Caco-2 (cell line): Measurements from ENCODE around the gene MCEMP1. TPM values are rescaled to one million over a fixed set of nuclear protein-coding genes. Genes with fewer than 3 reads are reported as not detected.

Experiments
- BruUV-seq: library from RNA; stranded (reverse); fragments of 400-500 nt; replicated peaks from 2 replicates; lab custom pipeline; 2021; lab: Mats Ljungman, UMichigan
- CTCF ChIA-PET: fragments of 300-600 bp; sonication (Branson Sonifier 250); formaldehyde crosslinking; loops from one replicate; lab custom pipeline; 2022; ENCODE audit warnings: antibody characterized with exemption; lab: Charles Lee
- POLR2A ChIA-PET: fragments of 300-600 bp; sonication (Branson Sonifier 250); formaldehyde crosslinking; loops from one replicate; lab custom pipeline; 2022; ENCODE audit warnings: antibody characterized with exemption; lab: Charles Lee
- DNase-seq, 2 experiments: peaks; one replicate each; pipeline versions ENCODE4 v3.0.0 to v3.0.0-alpha.2; 2020 to 2022
- H3K27me3 ChIP-seq: replicated peaks from 2 replicates; pipeline ENCODE4 v1.6.0; 2011; ENCODE audit warnings: low read length; ENCODE audit not compliant: control insufficient read depth, insufficient read depth
- H3K36me3 ChIP-seq: 2 replicates; pipeline ENCODE4 v1.5.1; 2011; ENCODE audit warnings: low read length; ENCODE audit not compliant: control insufficient read depth, insufficient read depth
- H3K4me1 ChIP-seq: fragments of 250-450 bp; sonication (Bioruptor Pico); 2 replicates; pipeline ENCODE4 v1.5.1; 2020; ENCODE audit warnings: mild to moderate bottlenecking
- H3K4me3 ChIP-seq: 2 replicates; pipeline ENCODE4 v1.5.1; 2011; ENCODE audit warnings: low read depth, mild to moderate bottlenecking, control low read depth, low read length
- H3K9me3 ChIP-seq: fragments of 250-450 bp; sonication (Bioruptor Pico); 2 replicates; pipeline ENCODE4 v1.5.1; 2020; ENCODE audit warnings: mild to moderate bottlenecking, moderate library complexity
- H3K27ac Mint-ChIP-seq: one replicate; pipeline ENCODE4 v1.8.0; 2022; ENCODE audit warnings: mixed read lengths; ENCODE audit not compliant: unreplicated experiment
- H3K27me3 Mint-ChIP-seq: one replicate; pipeline ENCODE4 v1.8.0; 2022; ENCODE audit warnings: mixed read lengths; ENCODE audit not compliant: insufficient read depth, unreplicated experiment
- H3K36me3 Mint-ChIP-seq: one replicate; pipeline ENCODE4 v1.8.0; 2022; ENCODE audit warnings: mild to moderate bottlenecking, mixed read lengths; ENCODE audit not compliant: insufficient read depth, unreplicated experiment
- H3K4me1 Mint-ChIP-seq: one replicate; pipeline ENCODE4 v1.8.0; 2022; ENCODE audit warnings: low read depth, mixed read lengths; ENCODE audit not compliant: unreplicated experiment
- H3K4me3 Mint-ChIP-seq: one replicate; pipeline ENCODE4 v1.8.0; 2022; ENCODE audit warnings: mild to moderate bottlenecking, moderate library complexity, mixed read lengths; ENCODE audit not compliant: unreplicated experiment
- H3K9me3 Mint-ChIP-seq: one replicate; pipeline ENCODE4 v1.8.0; 2022; ENCODE audit warnings: mixed read lengths; ENCODE audit not compliant: unreplicated experiment
- CTCF ChIP-seq, 2 experiments: fragments of 200-600 bp in 1 of 2; IDR thresholded peaks; 1 replicate in 1 of 2; 2 replicates in 1 of 2; pipeline versions ENCODE4 v1.5.1 to v1.8.0; 2011 to 2022; ENCODE audit warnings: antibody characterized with exemption in 1 of 2, control low read depth in 1 of 2, inconsistent platforms in 1 of 2, low read depth in 1 of 2, low read length in 1 of 2, mild to moderate bottlenecking in 1 of 2, moderate library complexity in 1 of 2; ENCODE audit not compliant: insufficient read depth in 1 of 2, severe bottlenecking in 1 of 2, unreplicated experiment in 1 of 2
- intact Hi-C: fragments of 100-400 bp; cut with micrococcal nuclease; formaldehyde crosslinking; loops from one replicate; pipeline ENCODE4 v1.10.0; 2022; ENCODE audit not compliant: unreplicated experiment
- total RNA-seq: library from RNA; stranded (reverse); gene quantifications from 2 replicates; pipeline ENCODE4 v1.2.3, GENCODE V29; 2022

The MCEMP1 gene
- total RNA-seq, 1 experiment from 2014 or later, result not detected

- no peak for TF ChIP-seq CTCF (IDR thresholded peaks at IDR 0.05; ENCODE audit: insufficient read depth in 1 of 2, low read depth in 1 of 2, low read length in 1 of 2, severe bottlenecking in 1 of 2, unreplicated experiment in 1 of 2)
- intact Hi-C loops, result no loop called here
- Mint-ChIP-seq H3K36me3 (no peaks in the 10 kb centered on the region), H3K27me3 (no peaks in the 10 kb centered on the region), H3K27ac (no peak overlapping the region), H3K4me3 (no peak overlapping the region), H3K4me1 (no peaks in the 10 kb centered on the region), H3K9me3 (no peaks in the 10 kb centered on the region)
- CTCF ChIA-PET, result no interaction called here
- POLR2A ChIA-PET, result no interaction called here
- Histone ChIP-seq H3K9me3 (no peaks in the 10 kb centered on the region), H3K4me3 (no peak overlapping the region), H3K27me3 (no peaks in the 10 kb centered on the region), H3K36me3 (no peaks in the 10 kb centered on the region), H3K4me1 (no peaks in the 10 kb centered on the region)
- no TSS peak for BruUV-seq
- DNase-seq, result no peak
Measured at GRCh38 chr19:7705387-7706187, 28.7 kb downstream of the MCEMP1 start.

GRCh38 chr19:7706188-7706954 lies 29.5 kb downstream of the MCEMP1 start:
- Histone ChIP-seq H3K4me1 (no peaks in the 10 kb centered on the region), H3K36me3 (no peaks in the 10 kb centered on the region), H3K27me3 (no peaks in the 10 kb centered on the region), H3K9me3 (no peaks in the 10 kb centered on the region), H3K4me3 (no peak overlapping the region)
- BruUV-seq, result no TSS peak
- intact Hi-C loops, result no loop called here
- Mint-ChIP-seq H3K4me1 (no peaks in the 10 kb centered on the region), H3K4me3 (no peak overlapping the region), H3K36me3 (no peaks in the 10 kb centered on the region), H3K27me3 (no peaks in the 10 kb centered on the region), H3K9me3 (no peaks in the 10 kb centered on the region), H3K27ac (no peak overlapping the region)
- ChIA-PET POLR2A (no interaction called here), CTCF (no interaction called here)
- no peak for DNase-seq
- no peak for TF ChIP-seq CTCF (IDR thresholded peaks at IDR 0.05; ENCODE audit: insufficient read depth in 1 of 2, low read depth in 1 of 2, low read length in 1 of 2, severe bottlenecking in 1 of 2, unreplicated experiment in 1 of 2)

- no peaks in the 10 kb centered on the region for H3K27me3 Mint-ChIP-seq
- CTCF ChIA-PET, result no interaction called here
- POLR2A ChIA-PET, result no interaction called here
Measured at GRCh38 chr19:7706955-7707456, 30.1 kb downstream of the MCEMP1 start.

More at GRCh38 chr19:7706955-7707456, 30.1 kb downstream of the MCEMP1 start:
- Mint-ChIP-seq H3K36me3 (no peaks in the 10 kb centered on the region), H3K9me3 (no peaks in the 10 kb centered on the region), H3K27ac (no peak overlapping the region), H3K4me1 (no peaks in the 10 kb centered on the region), H3K4me3 (no peak overlapping the region)
- no peak for DNase-seq
- BruUV-seq, result no TSS peak
- Histone ChIP-seq H3K36me3 (no peaks in the 10 kb centered on the region), H3K4me3 (no peak overlapping the region), H3K4me1 (no peaks in the 10 kb centered on the region), H3K27me3 (no peaks in the 10 kb centered on the region), H3K9me3 (no peaks in the 10 kb centered on the region)
- no peak for TF ChIP-seq CTCF (IDR thresholded peaks at IDR 0.05; ENCODE audit: insufficient read depth in 1 of 2, low read depth in 1 of 2, low read length in 1 of 2, severe bottlenecking in 1 of 2, unreplicated experiment in 1 of 2)
- intact Hi-C loops, result no loop called here
